Measurements from ENCODE around the gene TRAPPC5. TPM values are rescaled to one million over a fixed set of nuclear protein-coding genes. Genes with fewer than 3 reads are reported as not detected.

TRAPPC5 gene
- total RNA-seq, 8 experiments from 2014 or later = 54.1 to 192 (median 109) TPM

DNA sequence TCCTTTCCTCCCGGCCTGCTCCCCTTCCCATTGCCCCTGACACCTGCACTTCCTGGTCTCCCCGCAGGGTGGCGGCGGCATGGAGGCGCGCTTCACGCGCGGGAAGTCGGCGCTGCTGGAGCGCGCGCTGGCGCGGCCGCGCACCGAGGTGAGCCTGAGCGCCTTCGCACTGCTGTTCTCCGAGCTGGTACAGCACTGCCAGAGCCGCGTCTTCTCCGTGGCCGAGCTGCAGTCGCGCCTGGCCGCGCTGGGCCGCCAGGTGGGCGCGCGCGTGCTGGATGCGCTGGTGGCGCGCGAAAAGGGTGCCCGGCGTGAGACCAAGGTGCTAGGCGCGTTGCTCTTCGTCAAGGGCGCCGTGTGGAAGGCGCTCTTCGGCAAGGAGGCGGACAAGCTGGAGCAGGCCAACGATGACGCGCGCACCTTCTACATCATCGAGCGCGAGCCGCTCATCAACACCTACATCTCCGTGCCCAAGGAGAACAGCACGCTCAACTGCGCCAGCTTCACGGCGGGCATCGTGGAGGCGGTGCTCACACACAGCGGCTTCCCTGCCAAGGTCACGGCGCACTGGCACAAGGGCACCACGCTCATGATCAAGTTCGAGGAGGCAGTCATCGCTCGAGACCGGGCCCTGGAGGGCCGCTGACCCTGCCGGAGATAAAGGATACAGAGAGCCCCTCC lies 1.7 kb downstream of the TRAPPC5 start:
- in situ Hi-C loops (cut with MboI; ENCODE audit: low pct_unique_long_range_greater_than_20kb in 2 of 9, low sequenced_read_pairs in 9 of 9, unreplicated experiment in 9 of 9) = no loop called here
- ATAC-seq (replicated peaks in 6 of 8) = no peak
- peaks cover 10 to 11% of the 10 kb centered on the region in 2 donors for H3K4me1 ChIP-seq (replicated peaks in 1 of 2)
- H3K4me3 ChIP-seq = peak overlapping the region in 2 of 5 donors; percentile 95 to 97
- H3K27ac ChIP-seq = no peak overlapping the region
- 92 to 100% (median 99%) methylated on average over 1 to 28 of the region's 74 CpGs; no CpG with 5 or more reads in 5 of the 10 experiments for WGBS, 10 experiments

DNA sequence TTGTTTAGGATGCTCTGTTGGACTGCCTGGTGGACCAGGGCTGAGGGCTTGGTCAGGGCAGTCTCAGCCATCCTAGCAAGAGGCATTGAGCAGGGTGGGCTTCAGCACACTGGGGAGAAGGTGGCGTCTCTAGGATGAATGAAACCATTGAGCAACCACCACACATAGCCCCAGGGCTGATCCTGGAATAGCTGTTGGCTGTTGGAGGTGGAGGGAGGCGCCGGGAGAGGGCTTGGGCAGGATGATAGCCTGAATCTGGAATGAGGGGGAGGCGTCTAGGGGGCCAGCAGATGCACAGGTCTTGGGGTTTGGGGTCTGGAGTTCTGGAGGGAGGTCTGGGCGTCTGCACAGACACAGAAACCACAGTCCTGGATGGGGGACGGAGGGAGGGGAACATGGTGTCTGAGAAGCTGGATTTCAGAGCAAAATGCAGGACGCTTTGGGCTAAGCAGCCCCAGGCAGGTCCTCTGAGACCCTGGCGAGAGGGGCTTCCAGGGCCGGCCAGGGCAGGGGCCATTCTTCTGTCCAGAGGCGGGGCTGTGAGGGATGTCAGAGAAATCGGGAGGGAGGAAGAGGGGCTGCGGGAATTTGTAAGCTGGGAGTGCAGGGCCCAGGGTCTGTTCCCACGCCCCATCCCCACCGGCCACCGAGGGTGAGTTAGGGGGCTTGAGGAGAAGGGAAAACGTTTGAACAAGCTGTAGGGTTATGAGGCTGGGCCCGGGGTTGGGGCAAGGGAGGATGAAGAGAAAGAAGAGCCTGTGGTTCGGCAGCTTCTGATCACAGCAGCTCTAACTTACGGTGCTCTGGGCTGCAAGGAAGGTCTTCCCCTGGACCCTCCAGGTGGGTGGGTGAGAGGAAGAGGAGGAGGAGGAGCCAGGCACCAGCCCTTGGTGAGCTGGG lies 5.2 kb downstream of the TRAPPC5 start:
- no peak for ATAC-seq (replicated peaks in 6 of 8)
- H3K4me3 ChIP-seq = no peak overlapping the region
- in situ Hi-C loops (cut with MboI; ENCODE audit: low pct_unique_long_range_greater_than_20kb in 2 of 9, low sequenced_read_pairs in 9 of 9, unreplicated experiment in 9 of 9) = no loop called here
- 32 to 67% (median 45%) methylated on average over 1 to 6 of the region's 19 CpGs; no CpG with 5 or more reads in 6 of the 10 experiments for WGBS, 10 experiments
- peaks cover 3% of the 10 kb centered on the region in 2 donors for H3K4me1 ChIP-seq (replicated peaks in 1 of 2)
- no peak overlapping the region for H3K27ac ChIP-seq

DNA sequence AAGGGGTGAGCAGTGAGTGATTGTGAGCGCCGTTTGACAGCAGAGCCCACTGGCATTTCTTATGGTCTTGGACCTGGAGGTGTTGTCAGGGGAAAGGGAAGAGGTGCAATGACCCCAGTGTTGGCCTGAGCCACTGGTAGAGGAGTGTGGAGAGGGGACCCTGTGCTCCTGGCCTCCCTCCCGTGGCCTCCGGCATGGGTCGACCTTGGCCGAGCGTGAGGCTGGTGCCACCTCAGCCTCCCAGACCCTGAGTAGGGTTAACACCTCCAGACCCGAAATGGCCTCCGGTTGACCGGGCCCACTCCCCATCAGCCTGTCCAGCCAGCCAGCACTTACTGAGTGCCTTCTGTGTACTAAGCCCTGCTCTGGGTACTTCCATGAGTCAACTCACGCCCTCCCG lies 6.5 kb downstream of the TRAPPC5 start:
- in situ Hi-C loops (cut with MboI; ENCODE audit: low pct_unique_long_range_greater_than_20kb in 2 of 9, low sequenced_read_pairs in 9 of 9, unreplicated experiment in 9 of 9) = no loop called here
- no peaks in the 10 kb centered on the region for H3K4me1 ChIP-seq (replicated peaks in 1 of 2)
- peak in 2 of 8 experiments; percentile 15 to 20 for ATAC-seq (replicated peaks in 6 of 8)
- 0 to 100% (median 86%) methylated on average over 1 to 8 of the region's 12 CpGs; no CpG with 5 or more reads in 6 of the 10 experiments for WGBS, 10 experiments
- no peak overlapping the region for H3K27ac ChIP-seq
- no peak overlapping the region for H3K4me3 ChIP-seq

DNA sequence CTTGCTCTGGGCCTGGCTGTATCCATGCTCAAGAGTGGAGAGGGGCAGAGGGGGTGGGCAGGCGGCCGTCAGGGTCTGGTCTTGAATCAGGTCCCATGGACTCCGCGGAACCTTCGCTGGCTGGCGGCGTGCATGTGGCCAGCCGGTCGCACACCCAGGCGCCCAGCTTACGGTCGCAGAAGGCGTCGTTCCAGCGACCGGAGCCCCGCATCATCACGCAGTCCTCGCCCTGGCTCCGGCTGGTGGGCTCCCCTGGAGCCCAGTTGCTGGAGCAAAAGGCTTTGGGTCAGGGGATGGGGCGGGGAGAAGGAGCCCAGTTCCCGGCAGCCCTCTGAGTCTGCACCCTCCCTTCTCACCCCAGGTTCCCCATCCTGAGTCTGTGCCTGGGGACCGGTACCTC lies 8.5 kb downstream of the TRAPPC5 start:
- no peak overlapping the region for H3K4me3 ChIP-seq
- no peak for ATAC-seq (replicated peaks in 6 of 8)

DNA sequence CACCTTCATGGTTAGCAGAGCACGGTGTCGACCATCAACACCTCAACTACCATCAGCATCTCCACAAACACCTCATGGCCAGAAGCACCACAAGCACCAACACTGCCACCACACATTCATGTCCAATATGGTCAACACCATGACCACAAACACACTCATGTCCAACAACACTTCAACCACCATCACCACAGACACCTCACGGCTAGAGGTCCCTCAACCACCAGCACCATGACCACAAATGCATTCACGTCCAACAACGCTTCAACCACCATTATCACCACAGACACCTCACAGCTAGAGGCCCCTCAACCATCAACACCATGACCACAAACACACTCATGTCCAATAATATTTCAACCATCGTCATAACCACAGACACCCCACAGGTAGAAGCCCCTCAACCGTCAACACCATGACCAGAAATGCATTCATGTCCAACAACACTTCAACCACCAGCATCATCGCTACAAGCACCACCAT lies 10.2 kb downstream of the TRAPPC5 start:
- Histone ChIP-seq H3K4me1 (replicated peaks in 1 of 2) (no peaks in the 10 kb centered on the region), H3K27ac (no peak overlapping the region), H3K4me3 (no peak overlapping the region)
- ATAC-seq (replicated peaks in 6 of 8) = no peak
- 20 to 96% (median 70%) methylated on average over 1 to 5 of the region's 8 CpGs; no CpG with 5 or more reads in 1 of the 10 experiments for WGBS, 10 experiments
- in situ Hi-C loops (cut with MboI; ENCODE audit: low pct_unique_long_range_greater_than_20kb in 2 of 9, low sequenced_read_pairs in 9 of 9, unreplicated experiment in 9 of 9) = no loop called here

More for the DNA sequence above, 8.5 kb downstream of the TRAPPC5 start:
- 50 to 80% methylated on average over 1 to 4 of the region's 23 CpGs; no CpG with 5 or more reads in 8 of the 10 experiments for WGBS, 10 experiments
- no peaks in the 10 kb centered on the region for H3K4me1 ChIP-seq (replicated peaks in 1 of 2)
- H3K27ac ChIP-seq = no peak overlapping the region
- in situ Hi-C loops (cut with MboI; ENCODE audit: low pct_unique_long_range_greater_than_20kb in 2 of 9, low sequenced_read_pairs in 9 of 9, unreplicated experiment in 9 of 9) = no loop called here

DNA sequence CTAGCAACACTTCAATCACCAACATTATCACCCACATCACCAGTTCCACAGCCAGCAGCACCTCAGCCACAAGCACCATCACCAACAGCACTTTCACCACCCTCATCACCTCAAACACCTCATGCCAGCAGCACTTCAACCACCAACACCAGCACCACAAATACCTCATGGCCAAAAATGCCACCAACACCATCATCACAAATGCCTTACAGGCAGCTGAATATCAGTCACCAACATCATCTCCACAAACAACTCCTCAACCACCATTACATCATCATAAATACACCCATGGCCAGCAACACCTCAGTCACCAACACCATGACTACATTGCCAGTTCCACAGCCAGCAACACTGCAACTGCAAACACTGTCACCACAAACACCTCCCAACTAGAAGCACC lies 10.9 kb downstream of the TRAPPC5 start:
- Histone ChIP-seq H3K4me1 (replicated peaks in 1 of 2) (no peaks in the 10 kb centered on the region), H3K4me3 (no peak overlapping the region), H3K27ac (no peak overlapping the region)
- in situ Hi-C loops (cut with MboI; ENCODE audit: low pct_unique_long_range_greater_than_20kb in 2 of 9, low sequenced_read_pairs in 9 of 9, unreplicated experiment in 9 of 9) = no loop called here
- ATAC-seq (replicated peaks in 6 of 8) = no peak

DNA sequence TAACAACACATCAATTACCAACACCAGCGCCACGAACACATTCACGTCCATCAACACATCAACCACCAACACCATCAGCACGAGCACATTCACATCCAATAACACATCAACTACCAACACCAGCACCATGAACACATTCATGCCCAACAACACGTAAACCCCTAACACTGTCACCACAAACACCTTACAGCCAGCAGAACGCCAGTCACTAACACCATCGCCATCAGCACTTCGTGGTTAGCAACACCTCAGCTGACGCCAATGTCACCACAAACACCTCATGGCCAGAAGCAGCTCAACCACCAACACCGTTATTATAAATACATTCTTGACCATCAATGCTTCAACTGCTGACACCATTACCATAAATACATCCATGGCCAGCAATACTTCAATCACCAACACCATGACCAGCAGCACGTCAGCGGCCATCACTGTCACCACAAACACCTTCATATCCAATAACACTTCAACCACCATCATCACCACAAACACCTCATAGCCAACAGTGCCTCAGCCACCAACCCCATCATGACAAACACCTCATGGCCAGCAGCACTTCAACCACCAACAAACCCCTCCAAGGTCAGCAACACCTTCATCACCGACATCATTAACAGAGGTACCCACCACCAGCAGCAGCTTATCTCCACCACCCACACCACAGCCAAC lies 11.9 kb downstream of the TRAPPC5 start:
- in situ Hi-C loops (cut with MboI; ENCODE audit: low pct_unique_long_range_greater_than_20kb in 2 of 9, low sequenced_read_pairs in 9 of 9, unreplicated experiment in 9 of 9) = no loop called here
- 0 to 84% (median 61%) methylated on average over 1 to 11 of the region's 13 CpGs; no CpG with 5 or more reads in 1 of the 10 experiments for WGBS, 10 experiments
- H3K27ac ChIP-seq = no peak overlapping the region
- no peak for ATAC-seq (replicated peaks in 6 of 8)
- no peak overlapping the region for H3K4me3 ChIP-seq
- no peaks in the 10 kb centered on the region for H3K4me1 ChIP-seq (replicated peaks in 1 of 2)

DNA sequence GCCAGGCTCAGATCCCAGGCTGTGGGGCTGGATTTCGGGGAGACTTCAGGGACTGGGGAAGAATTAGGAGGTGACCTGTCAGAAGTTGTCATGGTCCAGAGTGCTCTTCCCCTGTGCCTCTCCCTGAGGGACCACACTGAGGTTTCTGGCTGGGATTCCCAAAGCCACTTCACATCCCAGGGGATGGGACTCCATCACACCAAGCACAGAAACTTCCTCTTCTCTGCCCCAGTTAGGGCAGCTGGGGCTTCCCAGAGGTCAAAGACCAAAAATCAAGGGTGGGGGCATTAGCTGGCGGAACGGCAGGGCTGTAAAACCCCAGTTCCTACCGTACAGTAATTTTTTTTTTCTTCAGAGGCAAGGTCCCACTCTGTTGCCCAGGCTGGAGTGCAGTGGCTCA lies 13.9 kb downstream of the TRAPPC5 start:
- in situ Hi-C loops (cut with MboI; ENCODE audit: low pct_unique_long_range_greater_than_20kb in 2 of 9, low sequenced_read_pairs in 9 of 9, unreplicated experiment in 9 of 9) = no loop called here
- no peak overlapping the region for H3K4me3 ChIP-seq
- H3K4me1 ChIP-seq (replicated peaks in 1 of 2) = no peaks in the 10 kb centered on the region
- 0 to 80% (median 21%) methylated on average over 1 to 3 of the region's 4 CpGs; no CpG with 5 or more reads in 6 of the 10 experiments for WGBS, 10 experiments
- no peak for ATAC-seq (replicated peaks in 6 of 8)
- no peak overlapping the region for H3K27ac ChIP-seq

DNA sequence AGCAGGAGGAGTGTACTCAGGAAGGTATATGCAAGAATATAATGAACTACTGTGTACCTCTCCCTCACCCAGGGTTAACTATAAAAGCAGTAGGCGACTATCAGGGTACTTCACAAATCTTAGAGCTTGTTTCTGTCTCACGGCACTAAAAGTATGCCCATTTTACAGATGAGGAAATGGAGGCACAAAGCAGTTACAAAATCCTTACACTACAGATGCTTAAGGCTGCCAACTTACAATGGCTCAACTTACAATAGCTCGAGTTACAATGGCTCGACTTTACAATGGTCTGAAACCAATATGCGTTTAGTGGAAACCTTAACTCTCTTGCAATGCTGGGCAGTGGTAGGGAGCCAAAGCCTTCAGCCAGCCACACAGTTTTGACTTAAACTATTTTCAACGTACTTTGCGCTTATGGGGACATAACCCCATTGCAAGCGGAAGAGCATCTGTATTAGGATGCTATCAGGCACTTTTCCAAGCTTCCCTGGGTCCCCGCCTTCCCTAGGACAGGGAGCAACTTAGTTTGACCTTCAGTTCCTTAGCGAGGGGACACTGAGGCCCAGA lies 17.2 kb downstream of the TRAPPC5 start:
- in situ Hi-C loops (cut with MboI; ENCODE audit: low pct_unique_long_range_greater_than_20kb in 2 of 9, low sequenced_read_pairs in 9 of 9, unreplicated experiment in 9 of 9) = no loop called here

DNA sequence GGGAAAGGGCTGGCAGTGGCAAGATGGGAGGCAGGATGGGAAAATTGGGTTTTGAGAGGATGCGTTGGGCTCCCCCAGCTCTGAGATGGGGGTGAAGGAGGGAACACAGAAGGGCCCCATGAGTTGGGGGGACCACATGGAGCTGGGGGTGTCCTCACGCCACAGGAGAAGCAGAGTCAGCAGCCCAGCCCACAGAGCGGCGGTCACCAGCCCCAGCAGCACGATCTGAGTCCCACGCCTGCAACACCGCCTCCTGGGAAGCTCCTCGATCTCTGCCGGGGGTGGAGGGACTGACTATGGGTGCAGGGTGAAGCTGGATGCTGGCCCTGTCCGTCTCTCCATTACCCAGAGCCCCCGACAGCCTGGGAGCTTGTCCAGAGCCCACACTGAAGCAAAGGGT lies 17.9 kb downstream of the TRAPPC5 start:
- no peak overlapping the region for H3K4me3 ChIP-seq

More for the DNA sequence above, 17.2 kb downstream of the TRAPPC5 start:
- 32 to 85% (median 57%) methylated on average over 2 to 9 of the region's 10 CpGs; no CpG with 5 or more reads in 3 of the 10 experiments for WGBS, 10 experiments
- no peaks in the 10 kb centered on the region for H3K4me1 ChIP-seq (replicated peaks in 1 of 2)
- no peak overlapping the region for H3K27ac ChIP-seq
- no peak for ATAC-seq (replicated peaks in 6 of 8)
- H3K4me3 ChIP-seq = no peak overlapping the region

DNA sequence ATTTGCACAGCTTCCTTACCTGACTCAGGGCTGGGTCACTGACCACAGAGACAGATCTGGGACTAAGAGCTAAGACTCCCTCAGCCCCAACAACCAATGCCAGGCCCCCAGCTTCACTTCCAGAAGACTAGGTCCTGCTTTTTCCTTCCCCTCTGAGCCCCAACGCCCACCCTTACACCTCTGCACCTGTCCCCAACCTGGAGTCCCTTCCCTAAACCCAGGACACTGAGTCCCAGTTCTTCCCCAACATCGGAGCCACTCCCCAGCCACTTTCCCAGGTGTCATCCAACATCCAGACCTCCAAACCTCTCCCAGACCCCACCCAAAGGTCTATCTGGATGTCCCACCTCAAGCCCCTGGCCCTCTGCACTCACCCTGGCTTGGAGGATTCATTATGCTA lies 18.4 kb downstream of the TRAPPC5 start:
- Histone ChIP-seq H3K27ac (no peak overlapping the region), H3K4me3 (no peak overlapping the region), H3K4me1 (replicated peaks in 1 of 2) (no peaks in the 10 kb centered on the region)
- ATAC-seq (replicated peaks in 6 of 8) = no peak
- in situ Hi-C loops (cut with MboI; ENCODE audit: low pct_unique_long_range_greater_than_20kb in 2 of 9, low sequenced_read_pairs in 9 of 9, unreplicated experiment in 9 of 9) = no loop called here
- WGBS, 10 experiments = 20% methylated on average over 1 of the region's 2 CpGs; no CpG with 5 or more reads in 9 of the 10 experiments

More for the DNA sequence above, 17.9 kb downstream of the TRAPPC5 start:
- H3K4me1 ChIP-seq (replicated peaks in 1 of 2) = no peaks in the 10 kb centered on the region
- H3K27ac ChIP-seq = no peak overlapping the region
- WGBS, 10 experiments = 0 to 8% (median 0%) methylated on average over 1 to 2 of the region's 11 CpGs; no CpG with 5 or more reads in 7 of the 10 experiments
- ATAC-seq (replicated peaks in 6 of 8) = no peak
- in situ Hi-C loops (cut with MboI; ENCODE audit: low pct_unique_long_range_greater_than_20kb in 2 of 9, low sequenced_read_pairs in 9 of 9, unreplicated experiment in 9 of 9) = no loop called here

DNA sequence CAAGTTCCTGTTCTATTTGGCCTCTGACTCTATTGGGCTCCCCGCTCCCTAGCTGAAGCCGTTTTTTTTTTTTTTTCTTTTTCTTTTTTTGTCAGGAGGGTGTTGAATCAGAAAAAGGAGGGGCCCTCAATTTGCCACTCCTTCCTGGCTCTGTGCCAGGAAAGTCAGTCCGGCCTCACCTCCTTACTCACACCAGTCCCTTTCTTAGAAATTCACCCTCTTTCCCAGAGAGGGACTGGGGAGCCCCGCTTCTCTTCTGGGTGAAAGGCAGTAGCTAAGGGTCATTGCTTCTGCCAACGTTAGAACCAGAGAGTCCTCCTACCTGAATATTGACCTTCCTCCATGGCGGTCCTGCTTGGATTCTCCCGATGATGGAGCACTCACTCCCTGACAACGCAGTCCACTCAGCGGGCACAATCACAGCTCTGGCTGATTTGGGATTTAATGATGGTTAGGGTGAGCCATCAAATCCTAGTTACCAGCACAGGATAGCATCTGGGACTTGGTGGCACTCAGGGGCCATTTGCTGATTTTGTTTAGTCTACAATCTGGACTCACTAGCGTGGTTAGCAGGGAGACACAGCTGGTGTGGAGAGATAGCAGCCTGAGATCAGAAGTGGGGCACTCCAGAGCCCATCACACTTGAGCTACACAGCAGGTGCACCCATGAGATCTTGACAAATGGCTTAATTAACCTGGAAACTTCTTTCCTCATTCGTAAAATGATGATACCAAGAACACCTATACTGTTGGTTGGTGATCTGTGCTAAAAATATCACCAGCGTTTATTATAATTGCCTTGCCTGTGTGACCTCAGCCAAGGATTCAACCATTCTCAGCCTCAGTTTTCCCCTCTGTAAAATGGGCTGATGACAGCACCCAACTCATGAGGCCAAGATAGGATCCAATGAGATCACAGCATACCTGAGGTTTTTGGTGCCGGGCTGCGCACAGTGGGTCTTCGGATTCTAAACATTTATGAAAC lies 19.1 kb downstream of the TRAPPC5 start:
- in situ Hi-C loops (cut with MboI; ENCODE audit: low pct_unique_long_range_greater_than_20kb in 2 of 9, low sequenced_read_pairs in 9 of 9, unreplicated experiment in 9 of 9) = no loop called here
- ATAC-seq (replicated peaks in 6 of 8) = peak in 1 of 8 experiments; percentile 46
- Histone ChIP-seq H3K4me3 (no peak overlapping the region), H3K27ac (no peak overlapping the region), H3K4me1 (replicated peaks in 1 of 2) (no peaks in the 10 kb centered on the region)
- 20 to 77% (median 58%) methylated on average over 4 to 12 of the region's 15 CpGs; no CpG with 5 or more reads in 3 of the 10 experiments for WGBS, 10 experiments
